ENCODE measurements around the gene DERA. TPM values are rescaled to one million over a fixed set of nuclear protein-coding genes. Genes with fewer than 3 reads are reported as not detected.

DERA gene
- total and polyA plus RNA-seq, 9 of the 15 experiments (the other 6 are each of a cell fraction or from before 2014, with no cell fraction given) = 5.5 to 15.5 (median 7.8) TPM

DNA sequence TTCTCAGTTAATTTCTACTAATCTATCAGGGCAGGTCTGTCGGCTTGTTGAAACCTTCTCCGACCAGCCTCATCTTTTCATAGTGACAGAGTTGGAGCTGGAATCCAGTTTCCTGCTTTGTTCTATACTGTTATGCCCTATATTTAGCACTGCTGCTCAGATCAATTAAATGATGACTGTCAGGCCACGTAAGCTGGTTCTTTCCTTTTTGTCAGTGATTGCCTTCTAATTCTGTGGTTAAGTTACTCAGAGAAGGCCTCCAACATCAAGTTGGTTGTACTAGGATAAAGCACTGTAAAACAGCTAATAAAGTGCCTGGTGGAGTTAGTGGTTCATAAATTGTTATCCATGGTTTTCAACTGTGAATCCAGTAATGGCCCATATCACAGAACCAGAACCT, 22.6 kb downstream of the DERA start:
- POLR2A ChIA-PET = interaction anchor here (0.5 kb wide), 1 partner anchor 456 kb away, joined by 4 read pairs; no protein-coding TSS in a partner anchor
- no peaks in the 10 kb centered on the region for H3K79me2 ChIP-seq (ENCODE audit: control insufficient read depth, insufficient read depth, low read length)
- H3K9me1 ChIP-seq (ENCODE audit: control insufficient read depth, insufficient read depth, low read length) = no peaks in the 10 kb centered on the region
- no peak for FAIRE-seq
- H3K9ac ChIP-seq (ENCODE audit: insufficient read depth in 1 of 2, low read depth in 2 of 2, low read length in 2 of 2) = no peak overlapping the region
- intact Hi-C loops (cut with micrococcal nuclease) = no loop called here
- no peak for DNase-seq (ENCODE audit: extremely low read depth in 1 of 4, low spot score in 3 of 4)
- H3K27me3 ChIP-seq (ENCODE audit: control insufficient read depth in 2 of 2, insufficient read depth in 2 of 2, low read length in 2 of 2) = no peaks in the 10 kb centered on the region
- no TSS peak for BruUV-seq (replicated peaks)
- H3K27ac ChIP-seq (ENCODE audit: extremely low read depth, low read depth, low read length) = no peak overlapping the region
- no peak overlapping the region for H3K4me3 ChIP-seq
- in situ Hi-C loops (cut with MboI) = no loop called here
- CTCF ChIA-PET (ENCODE audit: low intra/inter-chr PET ratio) = no interaction called here
- H3K9me3 ChIP-seq (replicated peaks; ENCODE audit: control insufficient read depth, insufficient read depth, low read depth, low read length) = no peaks in the 10 kb centered on the region
- 18% methylated on average over 2 of the region's 3 CpGs for WGBS (ENCODE audit: insufficient coverage, low coverage, missing lambda C conversion rate)
- no peak overlapping the region for H3K4me2 ChIP-seq (ENCODE audit: insufficient read depth, low read length)
- no peak overlapping the region for H2AFZ ChIP-seq (ENCODE audit: low read depth, low read length)
- H3K4me1 ChIP-seq (replicated peaks in 1 of 2; ENCODE audit: control insufficient read depth in 2 of 2, insufficient read depth in 2 of 2, low read length in 2 of 2) = no peaks in the 10 kb centered on the region
- no peak for TF ChIP-seq RBBP5 (IDR thresholded peaks at IDR 0.05; ENCODE audit: borderline replicate concordance, insufficient read depth, low read length, poor library complexity, severe bottlenecking)
- TF ChIP-seq, protein P1, sequence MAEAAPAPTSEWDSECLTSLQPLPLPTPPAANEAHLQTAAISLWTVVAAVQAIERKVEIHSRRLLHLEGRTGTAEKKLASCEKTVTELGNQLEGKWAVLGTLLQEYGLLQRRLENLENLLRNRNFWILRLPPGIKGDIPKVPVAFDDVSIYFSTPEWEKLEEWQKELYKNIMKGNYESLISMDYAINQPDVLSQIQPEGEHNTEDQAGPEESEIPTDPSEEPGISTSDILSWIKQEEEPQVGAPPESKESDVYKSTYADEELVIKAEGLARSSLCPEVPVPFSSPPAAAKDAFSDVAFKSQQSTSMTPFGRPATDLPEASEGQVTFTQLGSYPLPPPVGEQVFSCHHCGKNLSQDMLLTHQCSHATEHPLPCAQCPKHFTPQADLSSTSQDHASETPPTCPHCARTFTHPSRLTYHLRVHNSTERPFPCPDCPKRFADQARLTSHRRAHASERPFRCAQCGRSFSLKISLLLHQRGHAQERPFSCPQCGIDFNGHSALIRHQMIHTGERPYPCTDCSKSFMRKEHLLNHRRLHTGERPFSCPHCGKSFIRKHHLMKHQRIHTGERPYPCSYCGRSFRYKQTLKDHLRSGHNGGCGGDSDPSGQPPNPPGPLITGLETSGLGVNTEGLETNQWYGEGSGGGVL (CRISPR knock-in tag; IDR thresholded peaks at IDR 0.05) = no peak
- no peak for TF ChIP-seq RBM25 (IDR thresholded peaks at IDR 0.05; ENCODE audit: low read depth, low read length, severe bottlenecking)
- no peak for TF ChIP-seq BCOR (IDR thresholded peaks at IDR 0.05)
- no peak for TF ChIP-seq CBFA2T3 (IDR thresholded peaks at IDR 0.05)
- no peak for TF ChIP-seq ARID1B (IDR thresholded peaks at IDR 0.05)
- TF ChIP-seq STAT5B (CRISPR knock-in tag; IDR thresholded peaks at IDR 0.05) = no peak
- no peak for TF ChIP-seq PHTF2 (CRISPR knock-in tag; IDR thresholded peaks at IDR 0.05)
- TF ChIP-seq KAT2B (IDR thresholded peaks at IDR 0.05; ENCODE audit: low read depth, low read length) = no peak
- no peaks in the 10 kb centered on the region for H3K36me3 ChIP-seq (ENCODE audit: control insufficient read depth, insufficient read depth, low read length)
- no peaks in the 10 kb centered on the region for H4K20me1 ChIP-seq (replicated peaks; ENCODE audit: control insufficient read depth, insufficient read depth, low read length)
- no peak for ATAC-seq

All from K562 (cell line).